Stimulated activated CD8-positive, alpha-beta memory T cell treated with anti-CD3 and anti-CD28 coated beads, Interleukin-4, amount 100 ng/mL, for 4 hours (primary cell): Measurements from ENCODE around the gene ADCY6.

ENCODE experiments used
- DNase-seq, 2 donors: peaks; one replicate each; pipeline ENCODE4 v3.0.0-alpha.2; 2020; ENCODE audit warnings: low read depth in 2 of 2, low spot score in 1 of 2

ADCY6 gene

DNA sequence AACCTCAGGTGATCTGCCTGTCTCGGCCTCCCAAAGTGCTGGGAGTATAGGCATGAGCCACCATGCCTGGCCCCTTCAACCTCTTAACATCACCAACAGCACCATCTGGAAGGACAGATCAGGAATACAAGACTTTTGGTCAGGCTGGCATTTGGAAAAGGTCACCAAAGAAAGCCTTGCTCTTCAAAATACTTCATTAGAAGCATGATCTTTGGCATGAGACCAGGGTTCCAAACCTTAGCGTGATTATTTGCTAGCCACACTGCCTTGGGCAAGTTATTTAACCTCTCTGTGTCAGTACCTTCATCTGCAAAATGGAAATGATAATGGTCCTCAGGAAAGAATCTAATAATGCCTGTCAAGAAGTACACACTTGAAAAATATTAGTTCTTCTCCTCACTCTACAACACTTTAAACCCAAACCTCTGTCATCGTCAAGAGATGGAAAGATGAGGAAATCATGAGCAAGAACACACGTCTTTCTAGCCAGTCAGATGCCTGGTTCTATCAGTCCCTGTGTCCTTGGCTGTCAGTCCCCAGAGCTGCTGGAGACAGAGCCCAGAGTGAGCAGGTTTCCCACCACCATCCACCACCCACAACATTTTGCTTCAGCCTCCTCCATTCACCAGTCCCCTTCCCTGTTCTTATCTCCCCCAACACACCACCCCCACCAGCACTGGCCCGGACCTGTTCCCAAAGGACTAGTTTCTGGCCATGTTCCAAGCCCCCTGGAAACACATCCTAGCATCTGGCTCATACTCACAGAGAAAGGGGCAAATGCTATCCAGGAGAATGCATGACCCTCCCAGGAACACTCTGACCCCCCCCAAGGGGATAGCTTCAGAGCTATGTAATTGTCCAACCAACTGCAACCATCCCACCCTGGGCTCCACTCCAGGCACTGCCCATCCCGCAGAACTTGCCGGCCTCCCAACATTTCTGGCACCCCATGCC, 2.0 kb downstream of the ADCY6 start:
- DNase-seq = no peak

DNA sequence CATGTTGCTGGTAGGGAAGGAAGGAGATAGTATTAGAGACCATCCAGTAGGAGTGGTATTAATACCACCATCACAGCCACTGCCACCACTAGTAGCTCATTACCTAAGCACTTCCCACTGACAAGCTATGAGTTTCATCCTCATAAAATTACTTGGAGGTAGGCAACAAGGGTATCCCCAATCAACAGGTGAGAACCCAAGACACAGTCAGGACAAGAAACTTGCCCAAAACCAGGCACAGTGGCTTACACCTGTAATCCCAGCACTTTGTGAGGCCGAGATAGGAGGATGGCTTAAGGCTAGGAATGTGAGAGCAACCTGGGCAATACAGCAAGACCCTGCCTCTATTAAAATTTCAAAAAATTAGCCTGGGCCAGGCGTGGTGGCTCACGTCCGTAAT, 5.5 kb downstream of the ADCY6 start:
- no peak for DNase-seq

DNA sequence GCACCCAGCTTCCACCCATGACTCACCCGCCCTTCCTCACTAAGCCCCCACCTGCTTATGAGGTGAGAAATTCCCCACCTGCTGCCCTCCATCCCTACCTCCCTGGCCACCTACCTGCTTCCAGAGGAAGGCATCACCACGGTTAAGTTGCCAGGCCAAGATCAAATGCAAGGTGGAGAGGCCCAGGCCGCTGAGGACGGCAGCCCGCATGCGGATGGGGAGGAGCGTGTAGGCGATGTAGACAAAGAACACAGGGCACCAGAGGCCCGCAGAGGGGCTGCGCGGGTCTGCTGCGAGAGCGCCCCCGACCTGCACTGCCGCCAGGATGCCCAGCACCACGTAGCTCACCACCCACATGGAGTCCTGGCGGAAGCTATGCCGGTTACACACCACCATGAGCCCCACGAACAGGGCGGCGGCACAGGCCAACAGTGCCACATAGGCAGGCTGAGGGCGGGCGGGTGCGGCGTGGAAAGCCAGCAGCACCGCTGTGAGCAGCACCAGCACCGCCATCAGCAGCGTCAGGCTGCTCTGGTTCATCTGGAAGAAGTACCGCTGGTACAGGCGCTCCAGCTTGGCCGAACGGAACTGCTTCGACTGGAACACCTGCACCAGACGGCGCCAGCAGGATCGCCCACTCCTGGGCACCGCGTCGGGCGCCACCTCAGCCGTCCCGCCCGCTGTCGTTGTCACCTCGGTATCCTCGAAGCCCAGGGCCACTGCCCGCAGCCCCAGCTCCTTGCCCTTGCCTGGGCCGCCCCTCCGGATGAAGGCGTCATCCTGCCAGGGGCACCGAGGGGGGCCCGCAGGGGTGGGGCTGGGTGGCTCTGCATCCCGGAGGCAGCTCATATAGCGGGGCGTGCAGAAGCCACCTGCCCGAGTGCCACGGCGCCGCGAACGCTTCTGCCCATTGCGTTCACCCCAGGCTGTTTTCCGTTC, 6.2 kb downstream of the ADCY6 start:
- DNase-seq = no peak

DNA sequence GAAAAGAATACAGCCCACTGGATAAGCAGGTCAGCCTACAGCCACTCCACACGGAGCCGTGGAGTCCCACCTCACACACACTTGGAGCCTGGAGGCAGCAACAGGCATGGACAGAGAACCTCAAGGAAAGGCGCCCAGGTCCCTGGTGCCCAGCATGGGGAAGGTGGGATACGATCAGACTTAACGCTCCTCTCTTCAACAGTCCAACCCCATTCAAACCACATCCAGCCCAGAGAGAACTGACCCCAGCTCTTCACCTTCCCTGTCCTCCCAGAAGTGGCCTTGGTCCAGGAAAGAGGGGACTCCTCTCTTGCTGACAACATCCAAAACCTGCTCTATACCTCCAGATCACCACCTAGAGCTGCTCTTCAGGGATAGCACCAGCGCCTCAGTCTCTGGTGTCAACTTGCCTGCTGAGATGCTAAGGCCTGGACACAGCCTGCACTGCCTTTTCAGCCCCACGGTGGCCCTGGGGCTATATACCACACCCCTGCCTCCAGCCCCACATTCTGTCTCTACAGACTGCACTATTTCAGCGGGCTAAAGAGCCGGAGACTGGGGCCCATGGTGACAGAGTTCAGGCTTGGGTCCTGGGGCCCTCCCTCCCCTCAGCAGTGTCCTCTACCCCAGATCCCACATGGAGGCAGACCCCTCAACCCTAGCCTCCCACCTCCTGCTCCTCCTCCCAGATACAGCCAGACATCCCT, 7.0 kb downstream of the ADCY6 start:
- no peak for DNase-seq

DNA sequence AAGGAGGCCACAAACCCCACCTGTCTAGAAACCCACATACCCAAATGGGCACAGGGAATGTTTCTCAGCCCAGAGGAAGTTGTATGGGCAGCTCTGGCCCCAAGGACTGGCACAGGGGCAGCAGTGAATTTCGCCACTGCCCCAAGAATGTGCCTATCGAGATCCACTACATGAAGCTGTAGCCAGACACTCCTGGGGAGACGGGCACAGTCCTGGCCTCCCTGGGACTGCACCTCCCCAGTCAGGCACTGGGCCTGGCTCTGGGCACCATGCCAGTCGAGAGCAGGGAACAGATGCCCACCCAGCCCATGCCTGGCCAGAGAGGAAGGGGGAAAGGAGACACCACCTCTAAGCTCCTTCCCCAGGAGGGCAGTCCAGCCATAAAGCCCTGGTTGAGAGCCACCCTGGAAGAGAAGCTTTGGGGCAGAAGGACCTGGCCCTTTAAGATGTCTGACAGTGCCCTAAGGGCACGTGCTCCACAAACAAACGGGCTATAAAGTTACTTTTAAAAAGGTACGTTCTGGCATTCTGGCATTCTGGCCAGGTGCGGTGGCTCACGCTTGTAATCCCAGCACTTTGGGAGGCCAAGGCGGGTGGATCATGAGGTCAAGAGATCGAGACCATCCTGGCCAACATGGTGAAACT, 8.4 kb downstream of the ADCY6 start:
- no peak for DNase-seq

DNA sequence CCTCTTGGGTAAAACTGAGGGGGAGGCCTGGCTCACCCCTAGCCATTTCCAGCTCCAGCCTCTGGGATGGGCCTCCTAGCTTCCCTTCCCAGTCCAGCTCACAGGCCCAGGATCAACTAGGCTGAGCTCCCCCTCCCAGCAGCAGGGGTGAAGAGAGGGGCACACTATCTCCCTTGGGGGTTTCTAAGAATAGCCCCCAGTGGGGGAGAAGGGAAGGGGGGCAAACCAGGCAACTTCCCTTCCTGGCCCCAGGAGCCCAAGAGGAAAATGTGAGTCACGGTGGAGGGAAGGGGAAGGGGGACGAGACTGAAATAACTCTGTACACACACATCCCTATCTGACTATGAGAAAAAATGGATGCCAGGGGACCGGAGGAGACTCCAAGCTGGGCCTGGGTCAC, 9.0 kb downstream of the ADCY6 start:
- no peak for DNase-seq

DNA sequence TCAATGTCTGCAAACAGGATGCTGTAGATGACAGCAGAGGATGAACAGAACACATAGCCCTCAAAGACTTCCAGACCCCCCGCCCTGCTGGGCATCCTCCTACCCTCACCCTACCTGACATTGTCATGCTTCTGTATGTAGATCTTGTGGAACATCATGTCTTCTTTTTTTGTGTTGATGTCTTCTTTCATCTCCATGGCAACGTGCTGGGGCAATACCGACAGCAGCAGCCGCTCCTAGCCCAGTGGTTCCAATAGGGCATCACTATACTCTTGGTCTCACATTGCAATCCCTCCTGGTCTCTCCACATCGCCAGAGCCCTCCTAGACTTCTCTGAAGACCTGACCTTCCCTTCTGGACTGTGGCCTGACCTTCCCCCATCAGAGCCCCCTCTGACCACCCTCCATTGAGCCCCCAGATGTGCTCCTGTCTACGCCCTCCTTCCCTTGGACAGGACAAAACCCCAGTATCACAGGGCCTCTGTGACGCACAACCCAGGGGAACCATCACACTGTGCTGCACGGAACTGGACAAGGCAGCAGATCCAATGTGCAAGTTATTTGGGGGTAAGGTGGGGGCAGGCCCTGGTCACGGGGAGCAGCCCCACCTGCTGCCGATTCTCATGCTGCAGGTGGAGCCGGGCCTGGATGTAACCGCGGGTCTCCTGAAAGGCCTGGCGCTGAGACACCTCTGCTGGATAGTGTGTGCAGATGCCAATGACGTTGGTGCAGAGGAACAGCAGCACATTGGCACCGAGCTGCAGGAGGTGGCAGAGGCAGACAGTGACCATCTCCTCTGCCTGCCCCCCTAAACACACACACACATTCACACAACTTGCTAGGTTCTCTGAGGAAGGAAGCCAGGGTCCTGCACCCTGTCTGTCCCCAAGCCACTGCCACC, 11.1 kb downstream of the ADCY6 start:
- DNase-seq = no peak

DNA sequence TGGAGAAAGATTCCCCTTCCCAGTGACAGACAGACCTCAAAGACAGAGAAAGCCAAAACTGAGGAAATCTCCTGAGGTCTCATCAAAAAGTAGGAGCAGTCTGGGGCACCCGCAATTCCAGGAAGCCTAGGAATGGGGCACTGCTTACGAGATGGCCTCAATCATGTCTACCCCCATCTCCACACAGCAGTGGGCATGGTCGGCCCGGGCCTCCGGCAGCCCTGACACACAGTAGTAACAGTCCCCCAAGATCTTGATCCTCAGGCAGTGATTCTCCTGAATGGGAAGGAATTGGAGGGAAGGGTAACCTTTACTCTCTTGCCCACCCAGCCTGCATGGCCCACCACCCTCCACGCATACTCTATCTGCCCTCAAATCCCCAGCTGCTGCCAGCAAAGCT, 11.9 kb downstream of the ADCY6 start:
- DNase-seq = no peak

DNA sequence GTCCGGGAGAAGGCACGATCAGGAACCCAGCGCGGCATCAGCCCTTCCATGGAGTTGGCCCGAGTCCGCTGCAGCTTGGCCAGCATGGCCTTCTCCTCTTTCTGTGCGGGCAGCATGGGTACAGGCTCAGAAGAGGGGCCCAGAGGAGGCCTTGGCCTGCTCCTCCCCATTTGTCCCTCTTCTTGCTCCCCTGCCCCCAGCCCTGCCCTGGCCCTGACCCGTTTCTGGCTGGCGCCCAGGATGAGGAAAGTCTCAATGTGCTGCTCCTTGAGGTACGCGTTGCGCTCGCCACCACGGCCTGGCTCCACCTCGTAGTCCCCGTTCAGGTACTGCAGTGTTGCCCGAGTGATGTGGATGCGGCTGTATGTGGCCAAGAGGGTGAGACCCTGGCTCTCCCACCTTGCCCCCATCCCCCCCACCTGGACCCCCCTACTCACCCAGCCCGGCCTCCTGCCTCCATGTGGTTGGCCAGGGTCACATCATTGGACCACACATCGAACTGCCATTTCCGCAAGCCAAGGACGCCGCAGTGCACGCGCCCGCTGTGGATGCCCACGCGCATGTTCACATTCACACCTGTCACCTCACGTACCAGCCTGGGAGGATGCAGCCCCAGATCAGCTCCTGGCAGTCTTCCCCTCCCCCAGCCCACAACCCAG, 12.8 kb downstream of the ADCY6 start:
- DNase-seq = no peak

DNA sequence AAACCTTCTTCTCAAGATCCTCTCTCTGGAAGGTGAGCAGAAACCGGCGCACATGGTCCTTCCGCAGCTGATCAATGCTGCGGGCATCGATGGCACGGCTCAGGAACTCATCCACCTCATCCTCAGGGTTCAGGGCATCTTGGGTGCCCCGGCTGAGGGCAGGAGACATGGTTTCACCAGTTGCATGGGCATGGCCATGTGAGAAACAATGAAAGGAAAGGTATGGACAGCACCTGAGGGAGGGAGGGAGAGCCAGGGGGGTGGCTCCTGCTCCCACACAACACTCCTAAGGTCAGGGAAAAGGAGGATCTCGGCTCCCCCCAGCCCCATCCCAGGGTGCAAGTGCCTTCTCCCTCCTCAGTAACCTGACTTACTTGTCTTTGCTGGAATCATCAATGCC, 13.6 kb downstream of the ADCY6 start:
- DNase-seq = no peak

DNA sequence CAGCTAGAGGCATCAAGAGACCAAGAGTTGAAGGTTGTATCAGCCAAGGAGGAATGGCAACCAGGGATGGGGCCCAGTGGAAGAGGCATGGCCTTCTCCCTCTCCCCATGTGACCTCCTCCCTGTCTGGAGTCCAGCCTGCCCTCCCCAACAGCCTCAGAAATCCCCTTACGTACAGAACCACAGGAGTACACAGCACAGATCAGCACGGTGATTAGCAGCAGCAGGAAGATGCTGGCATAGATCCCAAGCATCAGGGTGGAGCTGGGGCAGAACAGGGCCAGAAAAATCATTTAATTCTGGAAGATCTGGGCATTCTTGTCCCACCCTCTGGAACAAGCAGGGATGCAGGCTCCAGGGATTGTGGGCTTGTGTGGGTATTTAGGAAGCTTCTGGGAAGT, 14.4 kb downstream of the ADCY6 start:
- DNase-seq = no peak

DNA sequence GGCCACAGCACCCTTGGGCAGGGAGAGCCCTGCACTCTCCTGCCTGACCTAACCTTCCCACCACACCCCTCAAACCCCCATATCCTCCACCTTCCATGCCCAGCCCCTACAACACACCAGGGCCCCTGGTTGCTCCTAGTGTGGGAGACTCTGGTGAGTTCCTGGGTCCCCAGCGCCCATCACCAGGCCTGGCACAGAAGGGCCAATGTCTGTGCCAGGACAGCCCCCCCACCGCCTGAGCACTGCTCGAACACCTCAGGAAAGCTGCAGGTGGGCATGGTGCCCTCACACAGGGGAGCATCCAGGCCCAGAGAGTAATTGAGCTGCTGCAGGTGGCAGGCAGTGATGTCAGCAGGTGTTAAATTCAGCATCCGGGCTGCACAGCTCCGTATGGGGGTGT, 15.2 kb downstream of the ADCY6 start:
- DNase-seq = no peak

DNA sequence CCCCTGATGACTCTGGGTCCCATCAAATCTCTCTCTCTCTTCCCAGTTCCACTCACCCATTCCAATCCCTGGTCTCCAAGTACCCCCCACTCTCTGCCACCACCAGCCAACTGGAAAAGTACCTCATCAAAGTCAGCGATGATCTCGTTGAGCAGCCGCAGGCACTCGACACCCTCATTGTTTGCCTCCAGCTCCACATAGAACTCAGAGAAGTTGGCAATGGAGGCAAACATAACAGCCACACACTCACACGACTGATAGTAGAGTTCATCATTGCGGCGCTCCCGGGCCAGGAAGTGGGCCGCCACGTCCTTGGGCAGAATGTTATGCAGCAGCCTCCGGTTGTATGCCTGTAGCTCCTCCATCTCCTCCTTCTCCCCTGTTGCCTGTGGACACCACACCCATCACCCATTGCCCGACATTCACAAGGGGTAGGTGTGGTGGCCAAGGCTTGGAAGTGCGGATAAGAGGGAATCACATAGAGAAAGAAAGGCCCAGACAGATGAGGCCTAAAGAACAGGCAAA, 17.2 kb downstream of the ADCY6 start:
- no peak for DNase-seq

DNA sequence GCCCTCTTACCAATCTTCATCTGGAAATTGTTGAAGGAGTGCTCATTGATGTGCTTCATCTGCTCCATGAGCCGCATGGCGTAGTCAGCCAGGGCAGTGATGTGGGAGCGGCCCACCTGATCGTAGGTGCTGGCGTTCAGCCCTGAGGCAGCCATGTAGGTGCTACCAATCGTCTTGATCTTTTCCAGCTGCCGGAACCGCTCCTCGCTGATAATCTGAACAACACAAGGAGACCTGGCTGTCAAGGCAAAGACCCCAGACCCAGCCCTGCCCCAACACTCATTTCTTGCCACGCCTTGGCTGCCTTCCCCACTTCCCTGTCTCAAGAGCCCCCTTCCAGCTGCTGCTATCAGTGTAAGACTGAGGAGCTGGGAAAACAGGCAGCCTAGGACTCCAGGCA, 18.1 kb downstream of the ADCY6 start:
- DNase-seq = no peak

DNA sequence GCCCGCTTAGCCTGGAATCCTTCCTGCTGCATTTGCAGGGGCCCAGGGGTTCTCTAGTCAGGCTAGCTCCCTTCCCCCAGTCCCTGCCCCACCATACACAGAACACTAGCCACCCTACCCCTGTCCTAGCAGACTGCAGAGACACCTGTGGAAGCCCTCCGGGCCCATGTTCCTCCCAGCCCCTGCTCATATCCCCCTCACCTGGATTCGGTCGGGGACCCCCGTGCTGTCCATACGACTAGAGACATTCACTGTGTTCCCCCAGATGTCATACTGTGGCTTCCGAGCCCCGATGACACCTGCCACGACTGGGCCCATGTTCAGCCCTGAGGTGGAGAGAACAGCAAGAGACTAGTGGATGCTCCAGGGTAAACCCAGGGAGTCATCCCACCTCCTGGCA, 20.2 kb downstream of the ADCY6 start:
- DNase-seq = no peak

DNA sequence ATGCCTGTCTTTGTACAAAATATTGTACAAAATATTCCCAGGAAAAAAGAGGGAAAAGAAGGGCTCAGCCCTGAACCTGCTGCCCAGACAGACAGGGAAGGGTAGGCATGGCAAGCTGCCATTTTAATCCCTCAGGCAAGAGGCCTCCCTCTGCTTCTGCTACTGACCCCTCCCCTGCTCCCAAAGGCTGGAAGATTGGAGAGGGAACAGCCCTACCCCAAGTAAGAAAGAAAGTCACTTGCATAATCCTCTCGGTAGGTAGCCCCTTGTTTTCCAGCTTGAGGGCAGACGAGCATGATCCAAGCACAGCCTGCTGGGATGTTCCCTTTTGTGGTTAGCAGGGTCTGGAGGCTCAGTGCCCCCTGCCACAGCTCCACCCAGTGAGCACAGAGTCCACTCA, 20.7 kb downstream of the ADCY6 start:
- DNase-seq = no peak

DNA sequence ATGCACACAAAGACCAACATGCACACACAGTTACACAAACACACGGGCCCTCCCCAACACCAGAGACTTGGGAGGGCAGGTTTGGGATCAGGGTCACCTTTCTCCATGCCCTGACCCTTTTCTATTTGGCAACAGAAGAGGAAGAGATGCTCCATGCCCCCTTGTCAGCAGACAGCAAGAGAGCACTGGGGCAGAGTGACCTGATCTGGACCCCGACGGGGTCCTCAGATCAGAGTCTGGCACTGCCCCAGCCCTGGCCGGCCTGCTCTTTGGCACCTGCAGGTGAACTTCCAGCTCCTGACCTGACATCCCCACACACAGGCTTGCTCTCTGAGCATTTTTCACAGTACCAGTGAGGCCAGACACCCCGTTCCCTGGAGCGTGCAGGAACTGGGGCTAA, 21.4 kb downstream of the ADCY6 start:
- no peak for DNase-seq

DNA sequence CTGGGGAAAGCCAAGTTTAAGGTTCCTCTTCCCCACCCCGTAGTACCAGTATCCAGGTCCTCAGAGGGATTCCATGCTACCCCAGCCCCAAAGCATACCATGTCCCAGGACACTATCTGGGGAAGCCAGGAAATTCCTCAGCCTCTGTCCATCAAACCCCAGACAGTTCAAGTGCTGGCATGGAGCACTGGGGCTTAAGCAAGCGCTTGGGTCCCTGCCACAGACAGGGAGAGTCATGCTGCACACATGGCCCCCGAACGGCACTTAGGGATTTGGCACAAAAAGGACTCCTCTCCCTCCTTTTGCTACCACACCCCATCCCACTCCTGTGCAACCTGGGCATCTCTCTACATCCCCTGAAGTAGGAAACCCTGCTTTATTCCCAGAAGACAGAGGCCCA, 21.8 kb downstream of the ADCY6 start:
- DNase-seq = no peak

DNA sequence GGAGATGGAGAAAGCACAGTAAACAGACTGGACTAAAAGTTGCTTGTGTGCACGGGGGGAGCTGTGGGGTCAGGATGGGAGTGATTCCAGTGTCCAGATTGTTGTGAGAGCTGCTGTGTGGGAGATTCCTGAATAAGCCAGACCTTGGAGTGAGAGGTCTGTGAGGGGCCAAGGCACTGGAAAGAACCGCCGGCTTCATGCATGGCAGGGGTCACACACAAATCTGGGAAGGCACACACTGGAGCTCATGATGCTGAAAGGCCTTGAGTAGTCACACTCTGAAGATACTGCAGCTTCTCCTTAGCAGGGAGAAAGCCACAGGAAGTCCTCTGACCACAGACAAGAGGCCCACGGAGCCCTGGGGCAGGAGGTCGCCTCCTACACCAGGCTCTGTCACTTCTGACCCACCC, 23.1 kb downstream of the ADCY6 start:
- no peak for DNase-seq
